ENCODE measurements around the gene KHNYN. TPM values are rescaled to one million over a fixed set of nuclear protein-coding genes. Genes with fewer than 3 reads are reported as not detected.

Gene KHNYN
- 10 to 100 TPM; 46.2 to 46.6 TPM for total RNA-seq
- polyA plus RNA-seq (2013, experiment 1 of 2), result 34.2 TPM
- polyA plus RNA-seq (2013, experiment 2 of 2), result 29.1 TPM
- long read RNA-seq, experiment 1, partial matches to known transcripts, result 2 of 19 reads
- long read RNA-seq, experiment 1, other reads (novel, unspliced or antisense), result 16 of 19 reads
- long read RNA-seq, experiment 2, transcript KHNYN-202 (8 exons, 3,359 nt), result major isoform, 16 of 58 reads
- long read RNA-seq, experiment 2, transcript KHNYN-206 (8 exons, 2,443 nt), result minor isoform, 7 of 58 reads
- long read RNA-seq, experiment 2, partial matches to known transcripts, result 28 of 58 reads
- long read RNA-seq, experiment 2, other reads (novel, unspliced or antisense), result 4 of 58 reads
- long read RNA-seq, experiment 3, transcript KHNYN-206 (8 exons, 2,443 nt), result major isoform, 10 of 56 reads
- long read RNA-seq, experiment 3, partial matches to known transcripts, result 39 of 56 reads
- long read RNA-seq, experiment 3, other reads (novel, unspliced or antisense), result 6 of 56 reads
- long read RNA-seq, experiment 4, partial matches to known transcripts, result 0 of 3 reads
- long read RNA-seq, experiment 4, other reads (novel, unspliced or antisense), result 2 of 3 reads

GRCh38 chr14:24429395-24430142, at the start of gene KHNYN, which contains the start of gene CBLN3:
KHNYN (plus strand) TSS chr14:24429954; CDS start chr14:24430731, 777 bp downstream.
CBLN3 (minus strand) TSS chr14:24429668; CDS start chr14:24429054, 614 bp downstream.
- H3K4me1 ChIP-seq (ENCODE audit: control insufficient read depth, insufficient read depth, low read length), result no peaks in the 10 kb centered on the region
- Mint-ChIP-seq H3K9me3 (no peaks in the 10 kb centered on the region), H3K4me3 (peak within 1 kb of the TSS; percentile 76), H3K36me3 (ENCODE audit: low read depth) (peaks cover 19% of the 10 kb centered on the region), H3K27me3 (ENCODE audit: insufficient read depth) (peaks cover 6% of the 10 kb centered on the region), H3K27ac (peak within 1 kb of the TSS; percentile 95), H3K4me1 (peaks cover 25% of the 10 kb centered on the region)
- H3K4me3 ChIP-seq (ENCODE audit: low read length), result peak within 1 kb of the TSS; percentile 91
- H3K36me3 ChIP-seq (ENCODE audit: control insufficient read depth, insufficient read depth, low read length), result peaks cover 16% of the 10 kb centered on the region
- 11 to 14% methylated on average over 25 to 56 of the region's 57 CpGs for whole genome bisulfite sequencing, 2 experiments (ENCODE audit: insufficient coverage in 1 of 2, insufficient read length in 1 of 2)
- peak within 1 kb of the TSS; percentile 63 for H3K9ac ChIP-seq (ENCODE audit: extremely low read depth, low read length, poor library complexity, severe bottlenecking)
- no peak for TF ChIP-seq CTCF (conservative IDR thresholded peaks at IDR 0.05)
- no peaks in the 10 kb centered on the region for H3K27me3 ChIP-seq (ENCODE audit: control insufficient read depth, insufficient read depth, low read length, poor library complexity, severe bottlenecking)
- peak within 1 kb of the TSS; percentile 72 for H3K27ac ChIP-seq (ENCODE audit: low read depth, low read length)
- no peaks in the 10 kb centered on the region for H3K9me3 ChIP-seq (ENCODE audit: control insufficient read depth, low read length)
- DNase-seq, result peak; percentile 94

- Mint-ChIP-seq H3K4me1 (peaks cover 20% of the 10 kb centered on the region), H3K9me3 (no peaks in the 10 kb centered on the region), H3K4me3 (no peak overlapping the region), H3K27me3 (ENCODE audit: insufficient read depth) (peaks cover 22% of the 10 kb centered on the region), H3K27ac (no peak overlapping the region), H3K36me3 (ENCODE audit: low read depth) (no peaks in the 10 kb centered on the region)
- H3K4me1 ChIP-seq (ENCODE audit: control insufficient read depth, insufficient read depth, low read length), result peaks cover 3% of the 10 kb centered on the region
- no peak for TF ChIP-seq CTCF (conservative IDR thresholded peaks at IDR 0.05)
- no peaks in the 10 kb centered on the region for H3K36me3 ChIP-seq (ENCODE audit: control insufficient read depth, insufficient read depth, low read length)
- no peaks in the 10 kb centered on the region for H3K9me3 ChIP-seq (ENCODE audit: control insufficient read depth, low read length)
- peaks cover 11% of the 10 kb centered on the region for H3K27me3 ChIP-seq (ENCODE audit: control insufficient read depth, insufficient read depth, low read length, poor library complexity, severe bottlenecking)
- H3K27ac ChIP-seq (ENCODE audit: low read depth, low read length), result no peak overlapping the region
- H3K9ac ChIP-seq (ENCODE audit: extremely low read depth, low read length, poor library complexity, severe bottlenecking), result no peak overlapping the region
- DNase-seq, result no peak
- WGBS, 2 experiments (ENCODE audit: insufficient coverage in 1 of 2, insufficient read length in 1 of 2), result 92 to 93% methylated on average over 5 to 8 of the region's 8 CpGs
- no peak overlapping the region for H3K4me3 ChIP-seq (ENCODE audit: low read length)
These were observed 48.2 kb upstream of the KHNYN start for GRCh38 chr14:24381363-24382063.

- Mint-ChIP-seq H3K27ac (no peak overlapping the region), H3K36me3 (ENCODE audit: low read depth) (no peaks in the 10 kb centered on the region)
These were observed 47.7 kb upstream of the KHNYN start for GRCh38 chr14:24382064-24382371.

More at GRCh38 chr14:24382064-24382371, 47.7 kb upstream of the KHNYN start:
- Mint-ChIP-seq H3K27me3 (ENCODE audit: insufficient read depth) (peaks cover 27% of the 10 kb centered on the region), H3K9me3 (no peaks in the 10 kb centered on the region), H3K4me3 (no peak overlapping the region), H3K4me1 (peaks cover 15% of the 10 kb centered on the region)
- no peaks in the 10 kb centered on the region for H3K9me3 ChIP-seq (ENCODE audit: control insufficient read depth, low read length)
- H3K36me3 ChIP-seq (ENCODE audit: control insufficient read depth, insufficient read depth, low read length), result no peaks in the 10 kb centered on the region
- WGBS, 2 experiments (ENCODE audit: insufficient coverage in 1 of 2, insufficient read length in 1 of 2), result 89% methylated on average over 4 of the region's 4 CpGs
- TF ChIP-seq CTCF (conservative IDR thresholded peaks at IDR 0.05), result no peak
- no peak overlapping the region for H3K4me3 ChIP-seq (ENCODE audit: low read length)
- H3K9ac ChIP-seq (ENCODE audit: extremely low read depth, low read length, poor library complexity, severe bottlenecking), result no peak overlapping the region
- peaks cover 3% of the 10 kb centered on the region for H3K4me1 ChIP-seq (ENCODE audit: control insufficient read depth, insufficient read depth, low read length)
- peak; percentile 17 for DNase-seq
- H3K27me3 ChIP-seq (ENCODE audit: control insufficient read depth, insufficient read depth, low read length, poor library complexity, severe bottlenecking), result peaks cover 16% of the 10 kb centered on the region
- H3K27ac ChIP-seq (ENCODE audit: low read depth, low read length), result no peak overlapping the region

Data from endodermal cell (in vitro differentiated cells).